ENCODE measurements around the gene STUB1. TPM values are rescaled to one million over a fixed set of nuclear protein-coding genes. Genes with fewer than 3 reads are reported as not detected.

The STUB1 gene
- total and polyA plus RNA-seq, 2 experiments from 2014 or later, result 201 to 207 TPM

GRCh38 chr16:725463-726187, 45.4 kb downstream of the STUB1 start:
- Histone ChIP-seq H3K4me2 (ENCODE audit: unreplicated experiment) (no peak overlapping the region), H3K79me2 (ENCODE audit: insufficient read depth) (no peaks in the 10 kb centered on the region), H3K27ac (no peak overlapping the region), H3K9me2 (ENCODE audit: insufficient read depth) (no peaks in the 10 kb centered on the region), H3K36me3 (ENCODE audit: low read depth) (no peaks in the 10 kb centered on the region), H4K20me1 (ENCODE audit: insufficient read depth) (no peaks in the 10 kb centered on the region), H3K4me3 (no peak overlapping the region), H3K9ac (no peak overlapping the region), H3K27me3 (replicated peaks; ENCODE audit: insufficient read depth) (no peaks in the 10 kb centered on the region), H3K9me3 (ENCODE audit: low read depth) (no peaks in the 10 kb centered on the region), H3F3A (ENCODE audit: insufficient read depth) (no peaks in the 10 kb centered on the region), H2AFZ (no peak overlapping the region), H3K4me1 (ENCODE audit: insufficient read depth) (no peaks in the 10 kb centered on the region)
- DNase-seq, result no peak
- 71 to 79% methylated on average over 23 of the region's 23 CpGs for WGBS, 2 experiments (ENCODE audit: low coverage in 1 of 2, low lambda C conversion rate in 2 of 2, missing lambda C conversion rate in 2 of 2)
- in situ Hi-C loops (cut with MboI), result no loop called here
- TF ChIP-seq EZH2 (IDR thresholded peaks at IDR 0.05; ENCODE audit: insufficient read depth, poor library complexity, severe bottlenecking), result no peak
- TF ChIP-seq EZH2phosphoT487 (IDR thresholded peaks at IDR 0.05; ENCODE audit: insufficient read depth, low read depth), result no peak

GRCh38 chr16:726188-726437, 45.9 kb downstream of the STUB1 start:
- in situ Hi-C loops (cut with MboI), result no loop called here
- H3K4me1 ChIP-seq (ENCODE audit: insufficient read depth), result no peaks in the 10 kb centered on the region
- no peak overlapping the region for H3K27ac ChIP-seq
- no peak overlapping the region for H2AFZ ChIP-seq
- no peak for TF ChIP-seq EZH2phosphoT487 (IDR thresholded peaks at IDR 0.05; ENCODE audit: insufficient read depth, low read depth)
- H4K20me1 ChIP-seq (ENCODE audit: insufficient read depth), result no peaks in the 10 kb centered on the region
- H3K36me3 ChIP-seq (ENCODE audit: low read depth), result no peaks in the 10 kb centered on the region
- peak; percentile 42 for DNase-seq
- H3K4me2 ChIP-seq (ENCODE audit: unreplicated experiment), result no peak overlapping the region
- H3K9me2 ChIP-seq (ENCODE audit: insufficient read depth), result no peaks in the 10 kb centered on the region
- no peaks in the 10 kb centered on the region for H3K79me2 ChIP-seq (ENCODE audit: insufficient read depth)
- WGBS, 2 experiments (ENCODE audit: low coverage in 1 of 2, low lambda C conversion rate in 2 of 2, missing lambda C conversion rate in 2 of 2), result 17 to 23% methylated on average over 8 to 9 of the region's 9 CpGs
- H3K9me3 ChIP-seq (ENCODE audit: low read depth), result no peaks in the 10 kb centered on the region
- no peaks in the 10 kb centered on the region for H3F3A ChIP-seq (ENCODE audit: insufficient read depth)
- no peak overlapping the region for H3K4me3 ChIP-seq
- H3K27me3 ChIP-seq (replicated peaks; ENCODE audit: insufficient read depth), result no peaks in the 10 kb centered on the region
- H3K9ac ChIP-seq, result no peak overlapping the region

GRCh38 chr16:726438-727290, 46.5 kb downstream of the STUB1 start, which contains the start of the genes CCDC78 and HAGHL:
TSS of gene CCDC78 (minus strand) at chr16:726443. CDS start at chr16:726367, 76 bp downstream.
TSS of gene HAGHL (plus strand) at chr16:727106. CDS start at chr16:727510, 404 bp downstream.
- Histone ChIP-seq H3K79me2 (ENCODE audit: insufficient read depth) (no peaks in the 10 kb centered on the region), H3K9me2 (ENCODE audit: insufficient read depth) (no peaks in the 10 kb centered on the region), H3K4me3 (peak within 1 kb of the TSS; percentile 72), H3K4me1 (ENCODE audit: insufficient read depth) (no peaks in the 10 kb centered on the region), H4K20me1 (ENCODE audit: insufficient read depth) (no peaks in the 10 kb centered on the region), H2AFZ (peak within 1 kb of the TSS; percentile 36), H3F3A (ENCODE audit: insufficient read depth) (no peaks in the 10 kb centered on the region), H3K27me3 (replicated peaks; ENCODE audit: insufficient read depth) (no peaks in the 10 kb centered on the region), H3K36me3 (ENCODE audit: low read depth) (no peaks in the 10 kb centered on the region), H3K27ac (no peak within 1 kb of the TSS), H3K4me2 (ENCODE audit: unreplicated experiment) (peak within 1 kb of the TSS; percentile 83), H3K9me3 (ENCODE audit: low read depth) (no peaks in the 10 kb centered on the region), H3K9ac (peak within 1 kb of the TSS; percentile 71)
- WGBS, 2 experiments (ENCODE audit: low coverage in 1 of 2, low lambda C conversion rate in 2 of 2, missing lambda C conversion rate in 2 of 2), result 2 to 3% methylated on average over 51 to 65 of the region's 88 CpGs
- TF ChIP-seq EZH2phosphoT487 (IDR thresholded peaks at IDR 0.05; ENCODE audit: insufficient read depth, low read depth) (no peak), EZH2 (IDR thresholded peaks at IDR 0.05; ENCODE audit: insufficient read depth, poor library complexity, severe bottlenecking) (no peak)
- DNase-seq, result peak; percentile 63
- in situ Hi-C loops (cut with MboI), result no loop called here

GRCh38 chr16:727291-727977, 47.2 kb downstream of the STUB1 start:
- no peaks in the 10 kb centered on the region for H3K27me3 ChIP-seq (replicated peaks; ENCODE audit: insufficient read depth)
- H3K4me2 ChIP-seq (ENCODE audit: unreplicated experiment), result peak overlapping the region; percentile 83
- peak overlapping the region; percentile 72 for H3K4me3 ChIP-seq
- no peaks in the 10 kb centered on the region for H3K9me2 ChIP-seq (ENCODE audit: insufficient read depth)
- H3K36me3 ChIP-seq (ENCODE audit: low read depth), result no peaks in the 10 kb centered on the region
- H3K9ac ChIP-seq, result peak overlapping the region; percentile 71
- H3K9me3 ChIP-seq (ENCODE audit: low read depth), result no peaks in the 10 kb centered on the region
- no peak overlapping the region for H3K27ac ChIP-seq
- H3F3A ChIP-seq (ENCODE audit: insufficient read depth), result no peaks in the 10 kb centered on the region
- DNase-seq, result peak; percentile 39
- in situ Hi-C loops (cut with MboI), result no loop called here
- no peaks in the 10 kb centered on the region for H4K20me1 ChIP-seq (ENCODE audit: insufficient read depth)
- H3K79me2 ChIP-seq (ENCODE audit: insufficient read depth), result no peaks in the 10 kb centered on the region
- 0 to 2% methylated on average over 49 to 50 of the region's 61 CpGs for WGBS, 2 experiments (ENCODE audit: low coverage in 1 of 2, low lambda C conversion rate in 2 of 2, missing lambda C conversion rate in 2 of 2)
- no peaks in the 10 kb centered on the region for H3K4me1 ChIP-seq (ENCODE audit: insufficient read depth)
- TF ChIP-seq EZH2 (IDR thresholded peaks at IDR 0.05; ENCODE audit: insufficient read depth, poor library complexity, severe bottlenecking) (no peak), EZH2phosphoT487 (IDR thresholded peaks at IDR 0.05; ENCODE audit: insufficient read depth, low read depth) (no peak)
- peak overlapping the region; percentile 36 for H2AFZ ChIP-seq

Measured in GM23248 (cell line).